ENCODE results near the gene CMIP.

Gene CMIP

GRCh38 chr16:81668243-81669097 is 223.9 kb downstream of the CMIP start:
- in situ Hi-C loops (cut with HindIII; ENCODE audit: low sequenced_read_pairs) = loop anchor here (5.0 kb wide), 1 partner anchor 36 kb away; no protein-coding TSS in a partner anchor

- in situ Hi-C loops (cut with HindIII; ENCODE audit: low sequenced_read_pairs) = loop anchor here (5.0 kb wide), 1 partner anchor 37 kb away; no protein-coding TSS in a partner anchor
Measured at GRCh38 chr16:81669473-81670350, 225.1 kb downstream of the CMIP start.

- in situ Hi-C loops (cut with HindIII; ENCODE audit: low sequenced_read_pairs) = no loop called here
Measured at GRCh38 chr16:81671738-81672597, 227.4 kb downstream of the CMIP start.

GRCh38 chr16:81673432-81673831 is 228.8 kb downstream of the CMIP start:
- in situ Hi-C loops (cut with HindIII; ENCODE audit: low sequenced_read_pairs) = no loop called here

- in situ Hi-C loops (cut with HindIII; ENCODE audit: low sequenced_read_pairs) = no loop called here
Measured at GRCh38 chr16:81675662-81676061, 231.1 kb downstream of the CMIP start.

- in situ Hi-C loops (cut with HindIII; ENCODE audit: low sequenced_read_pairs) = no loop called here
Measured at GRCh38 chr16:81676066-81676882, 231.7 kb downstream of the CMIP start.

GRCh38 chr16:81676883-81677737 is 232.5 kb downstream of the CMIP start:
- in situ Hi-C loops (cut with HindIII; ENCODE audit: low sequenced_read_pairs) = no loop called here

- in situ Hi-C loops (cut with HindIII; ENCODE audit: low sequenced_read_pairs) = no loop called here
Measured at GRCh38 chr16:81678326-81679095, 233.9 kb downstream of the CMIP start.

GRCh38 chr16:81679721-81680430 is 235.3 kb downstream of the CMIP start:
- in situ Hi-C loops (cut with HindIII; ENCODE audit: low sequenced_read_pairs) = no loop called here

- in situ Hi-C loops (cut with HindIII; ENCODE audit: low sequenced_read_pairs) = no loop called here
Measured at GRCh38 chr16:81680444-81681275, 236.1 kb downstream of the CMIP start.

GRCh38 chr16:81681311-81681710 is 236.7 kb downstream of the CMIP start:
- in situ Hi-C loops (cut with HindIII; ENCODE audit: low sequenced_read_pairs) = no loop called here

- in situ Hi-C loops (cut with HindIII; ENCODE audit: low sequenced_read_pairs) = no loop called here
Measured at GRCh38 chr16:81684242-81684837, 239.7 kb downstream of the CMIP start.

GRCh38 chr16:81684901-81685300 is 240.3 kb downstream of the CMIP start:
- in situ Hi-C loops (cut with HindIII; ENCODE audit: low sequenced_read_pairs) = no loop called here

GRCh38 chr16:81686391-81687130 is 242.0 kb downstream of the CMIP start:
- in situ Hi-C loops (cut with HindIII; ENCODE audit: low sequenced_read_pairs) = no loop called here

GRCh38 chr16:81687131-81687456 is 242.5 kb downstream of the CMIP start:
- in situ Hi-C loops (cut with HindIII; ENCODE audit: low sequenced_read_pairs) = no loop called here

GRCh38 chr16:81688182-81688581 is 243.6 kb downstream of the CMIP start:
- in situ Hi-C loops (cut with HindIII; ENCODE audit: low sequenced_read_pairs) = no loop called here
